GM12892 (cell line): ENCODE results near the gene TPRG1L.

ENCODE experiments used
- DNase-seq: peaks from one replicate; pipeline ENCODE4 v3.0.0; 2011; ENCODE audit not compliant: insufficient read length
- FAIRE-seq: peaks from 2 replicates; lab custom pipeline; 2011; peaks lifted over from hg19 to GRCh38; lab: Jason Lieb, UNC
- POLR2A ChIP-seq: IDR thresholded peaks from 2 replicates; pipeline ENCODE4 v1.6.1; 2011; ENCODE audit warnings: low read depth, low read length, control low read depth
- POLR2AphosphoS5 ChIP-seq: IDR thresholded peaks from 2 replicates; pipeline ENCODE4 v1.6.1; 2011; ENCODE audit warnings: low read depth, low read length, control low read depth
- TAF1 ChIP-seq: IDR thresholded peaks from 2 replicates; pipeline ENCODE4 v1.6.1; 2011; ENCODE audit warnings: low read depth, mild to moderate bottlenecking, control low read depth, low read length, borderline replicate concordance

Gene TPRG1L

GRCh38 chr1:3632716-3633343, 8.0 kb downstream of the TPRG1L start:
- FAIRE-seq (no peak), DNase-seq (no peak)
- no peak for TF ChIP-seq TAF1
- TF ChIP-seq POLR2A, result no peak
- TF ChIP-seq POLR2AphosphoS5, result no peak

DNA sequence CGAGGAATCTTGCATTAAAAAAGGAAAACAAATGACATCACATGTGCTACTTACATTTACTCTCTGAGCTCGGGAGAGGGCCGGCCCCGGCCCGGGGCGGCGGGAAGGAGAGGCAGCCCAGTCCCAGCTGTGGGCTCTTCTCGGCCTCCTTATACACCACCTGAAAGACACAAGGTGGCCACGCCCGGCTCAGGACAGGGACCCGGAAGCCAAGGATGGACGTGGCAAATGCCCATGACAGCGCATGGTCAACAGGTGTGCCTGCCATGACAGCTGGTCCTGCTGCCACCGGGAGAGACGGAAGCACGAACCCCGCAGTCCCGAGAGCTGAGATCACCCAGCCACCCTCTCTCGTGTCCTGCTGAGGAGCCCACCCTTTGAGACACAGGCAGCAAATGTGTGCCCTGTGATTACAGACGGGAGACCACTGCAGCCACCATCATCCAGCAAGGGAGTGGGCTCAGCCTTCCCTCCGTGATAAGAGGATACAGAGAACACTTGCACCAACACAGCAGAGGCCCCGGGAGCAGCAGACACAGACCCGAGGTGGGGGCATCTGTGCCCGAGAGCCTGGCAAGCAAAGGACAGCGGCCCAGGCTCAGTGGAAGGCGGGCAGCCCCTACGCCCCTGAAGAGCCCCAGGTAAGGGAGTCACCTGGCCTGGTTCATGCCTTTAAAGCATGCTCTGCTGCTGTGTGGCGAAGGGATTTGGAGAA, 8.7 kb downstream of the TPRG1L start:
- DNase-seq (no peak), FAIRE-seq (no peak)
- TF ChIP-seq TAF1, result no peak
- TF ChIP-seq POLR2A, result no peak
- no peak for TF ChIP-seq POLR2AphosphoS5

- DNase-seq, result no peak
- no peak for TF ChIP-seq POLR2A
- TF ChIP-seq POLR2AphosphoS5, result no peak
- TF ChIP-seq TAF1, result no peak
- FAIRE-seq, result no peak
These were observed 9.4 kb downstream of the TPRG1L start for GRCh38 chr1:3634059-3634800.

DNA sequence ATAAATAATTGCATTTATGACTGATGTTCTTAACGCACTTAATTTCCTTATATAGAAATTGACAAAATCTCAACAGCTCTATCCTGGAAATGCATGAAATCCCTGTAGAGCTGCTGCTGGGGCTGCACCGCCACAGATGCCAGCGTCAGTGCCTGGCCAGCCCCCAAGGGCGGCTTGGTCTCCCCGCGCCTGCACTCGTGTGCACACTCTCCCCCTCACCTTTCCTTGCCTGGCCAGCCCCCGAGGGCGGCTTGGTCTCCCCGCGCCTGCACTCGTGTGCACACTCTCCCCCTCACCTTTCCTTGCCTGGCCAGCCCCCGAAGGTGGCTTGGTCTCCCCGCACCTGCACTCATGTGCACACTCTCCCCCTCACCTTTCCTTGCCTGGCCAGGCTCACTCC, 11.3 kb downstream of the TPRG1L start:
- DNase-seq (no peak), FAIRE-seq (no peak)
- no peak for TF ChIP-seq POLR2AphosphoS5
- no peak for TF ChIP-seq POLR2A
- TF ChIP-seq TAF1, result no peak

GRCh38 chr1:3636531-3636930, 11.7 kb downstream of the TPRG1L start:
- FAIRE-seq (no peak), DNase-seq (no peak)
- no peak for TF ChIP-seq POLR2A
- TF ChIP-seq TAF1, result no peak
- no peak for TF ChIP-seq POLR2AphosphoS5

GRCh38 chr1:3638027-3638426, 13.2 kb downstream of the TPRG1L start:
- DNase-seq (no peak), FAIRE-seq (no peak)
- TF ChIP-seq POLR2A, result no peak
- no peak for TF ChIP-seq TAF1
- TF ChIP-seq POLR2AphosphoS5, result no peak

DNA sequence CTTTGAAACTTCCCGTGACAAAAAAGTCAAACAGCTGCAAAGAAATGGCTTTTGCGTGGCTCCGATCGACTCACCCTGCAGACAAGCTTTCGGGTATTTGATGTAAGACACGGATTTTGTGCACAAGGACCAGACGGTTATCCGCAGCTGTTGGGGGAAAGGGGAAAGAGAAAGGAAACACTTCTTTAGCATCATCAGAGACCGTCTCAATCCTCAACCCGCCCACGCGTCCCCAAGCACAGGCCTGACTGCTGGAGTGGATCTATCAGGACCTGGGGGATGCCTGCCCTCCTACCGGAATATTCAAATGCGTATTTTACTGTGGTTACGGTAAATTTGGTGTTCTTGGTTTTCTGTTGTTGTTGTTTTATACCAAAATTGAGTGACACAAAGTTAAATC, 13.9 kb downstream of the TPRG1L start:
- DNase-seq, result no peak
- FAIRE-seq, result no peak
- TF ChIP-seq POLR2A (no peak), POLR2AphosphoS5 (no peak), TAF1 (no peak)

DNA sequence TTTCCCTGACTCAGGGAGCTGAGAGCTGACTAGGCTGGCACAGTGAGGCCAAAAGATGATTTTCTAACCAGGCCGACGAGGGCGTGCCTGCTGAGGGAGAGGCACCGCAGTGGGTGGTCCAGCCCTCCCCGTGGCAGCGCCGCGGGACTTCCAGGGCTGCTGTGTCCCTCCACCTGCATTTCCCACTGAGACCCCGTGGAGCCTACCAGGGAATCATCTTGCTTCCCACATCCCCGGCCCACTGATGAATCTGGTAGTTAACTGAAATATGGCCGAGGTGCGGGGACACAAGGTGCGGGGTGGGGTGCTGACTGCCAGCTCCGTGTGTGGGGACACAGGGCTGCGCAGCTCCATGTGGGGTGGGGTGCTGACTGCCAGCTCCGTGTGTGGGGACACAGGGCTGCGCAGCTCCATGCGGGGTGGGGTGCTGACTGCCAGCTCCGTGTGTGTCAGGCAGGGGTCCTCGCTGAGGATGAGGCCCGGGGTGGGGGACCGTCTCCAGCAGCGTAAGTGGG, 14.6 kb downstream of the TPRG1L start:
- DNase-seq, result no peak
- FAIRE-seq, result no peak
- no peak for TF ChIP-seq POLR2A
- no peak for TF ChIP-seq TAF1
- no peak for TF ChIP-seq POLR2AphosphoS5

DNA sequence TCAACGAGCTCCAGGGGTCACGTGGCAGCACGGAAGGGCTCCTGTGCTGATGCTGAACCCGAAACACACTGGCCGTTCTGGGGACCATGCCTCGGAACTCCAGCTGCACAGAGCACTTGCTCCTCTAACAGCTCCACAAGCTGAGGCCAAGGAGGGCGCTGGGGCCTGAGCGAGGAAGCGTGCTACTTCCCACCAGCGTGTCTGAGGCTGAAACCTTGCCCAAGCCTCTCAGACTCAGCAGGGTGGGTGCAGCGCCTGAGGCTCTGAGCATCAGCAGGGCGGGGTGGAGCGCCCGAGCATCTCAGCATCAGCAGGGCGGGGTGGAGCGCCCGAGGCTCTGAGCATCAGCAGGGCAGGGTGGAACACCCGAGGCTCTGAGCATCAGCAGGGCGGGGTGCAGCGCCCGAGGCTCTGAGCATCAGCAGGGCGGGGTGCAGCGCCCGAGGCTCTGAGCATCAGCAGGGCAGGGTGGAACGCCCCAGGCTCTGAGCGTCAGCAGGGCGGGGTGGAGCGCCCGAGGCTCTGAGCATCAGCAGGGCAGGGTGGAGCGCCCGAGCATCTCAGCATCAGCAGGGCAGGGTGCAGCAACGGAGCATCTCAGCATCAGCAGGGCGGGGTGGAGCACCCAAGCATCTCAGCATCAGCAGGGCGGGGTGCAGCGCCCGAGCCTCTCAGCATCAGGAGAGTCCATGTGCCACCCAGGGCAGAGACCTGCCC, 15.5 kb downstream of the TPRG1L start:
- DNase-seq, result no peak
- no peak for FAIRE-seq
- TF ChIP-seq POLR2A, result no peak
- TF ChIP-seq TAF1, result no peak
- no peak for TF ChIP-seq POLR2AphosphoS5

DNA sequence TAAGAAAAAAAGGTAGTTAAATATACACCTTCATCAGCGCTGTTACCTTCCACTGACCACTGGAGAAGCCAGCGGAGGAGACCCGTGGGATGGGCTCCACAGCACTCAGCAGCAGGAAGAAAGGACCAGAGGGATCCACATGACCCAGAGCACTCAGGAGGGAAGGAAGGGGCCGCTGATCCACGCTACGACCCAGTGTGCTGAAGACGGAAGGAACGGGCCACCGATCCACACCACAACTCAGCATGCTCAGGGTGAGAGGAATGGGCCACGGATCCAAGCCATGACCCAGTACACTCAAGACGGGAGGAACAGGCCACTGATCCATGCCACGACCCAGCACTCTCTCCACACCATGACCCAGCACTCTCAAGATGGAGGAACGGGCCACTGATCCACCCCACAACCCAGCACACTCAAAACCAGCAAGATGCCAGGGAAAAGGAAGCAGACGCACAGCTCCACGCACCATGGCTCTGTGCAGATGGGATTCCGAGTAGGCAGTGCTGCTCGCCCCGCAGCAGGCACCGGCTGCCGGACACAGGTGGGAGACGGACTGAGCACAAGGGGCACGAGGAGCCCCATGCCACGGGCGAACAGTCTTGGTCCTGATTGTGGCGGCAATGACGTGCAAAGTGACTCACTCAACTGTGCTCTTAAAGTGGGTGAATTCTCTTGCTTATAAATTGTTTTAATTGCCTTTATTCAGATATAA, 16.4 kb downstream of the TPRG1L start:
- DNase-seq (no peak), FAIRE-seq (no peak)
- TF ChIP-seq TAF1 (no peak), POLR2AphosphoS5 (no peak), POLR2A (no peak)

DNA sequence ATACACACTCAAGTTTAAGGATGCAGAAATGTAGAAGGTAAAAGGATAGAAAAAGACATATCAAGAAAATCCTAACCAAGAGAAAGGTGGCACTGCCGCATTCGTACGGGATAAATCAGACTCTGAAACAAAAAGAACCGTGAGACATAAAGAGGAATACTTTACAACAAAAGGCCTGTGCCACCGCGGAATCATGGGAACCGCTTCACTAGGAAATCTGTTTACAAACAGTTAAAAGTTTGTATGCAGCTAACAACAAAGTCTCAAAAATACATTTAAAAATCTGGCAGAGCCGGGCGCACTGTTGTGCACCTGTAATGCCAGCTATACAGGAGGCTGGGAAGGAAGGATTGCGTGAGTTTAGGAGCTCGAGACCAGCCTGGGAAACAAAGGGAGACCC, 17.0 kb downstream of the TPRG1L start:
- FAIRE-seq, result no peak
- no peak for DNase-seq
- no peak for TF ChIP-seq POLR2A
- TF ChIP-seq TAF1, result no peak
- TF ChIP-seq POLR2AphosphoS5, result no peak
